Hepatocyte (in vitro differentiated cells): Measurements from ENCODE around the gene LATS1.

Source experiments
- CTCF ChIP-seq: fragments of 200-600 bp; sonication (generic); IDR thresholded peaks from 2 replicates; pipeline ENCODE4 v1.5.1; 2016; ENCODE audit warnings: antibody characterized with exemption, mild to moderate bottlenecking; ENCODE audit not compliant: poor library complexity
- EZH2 ChIP-seq: fragments of 200-600 bp; sonication (generic); IDR thresholded peaks from 2 replicates; pipeline ENCODE4 v1.6.1; 2016; ENCODE audit warnings: antibody characterized with exemption, mild to moderate bottlenecking, borderline replicate concordance
- EZH2phosphoT487 ChIP-seq: fragments of 200-600 bp; sonication (generic); IDR thresholded peaks from one replicate; pipeline ENCODE4 v1.6.1; 2018; ENCODE audit warnings: antibody characterized with exemption, mild to moderate bottlenecking, low read depth, moderate library complexity; ENCODE audit not compliant: unreplicated experiment, severe bottlenecking

GRCh38 chr6:149686230-149686629, 31.7 kb downstream of the LATS1 start:
- no peak for TF ChIP-seq CTCF
- no peak for TF ChIP-seq EZH2
- TF ChIP-seq EZH2phosphoT487 = no peak
